ENCODE data around the gene CDC42EP2.

The CDC42EP2 gene

GRCh38 chr11:65314501-65315203 is at the start of gene CDC42EP2:
Gene CDC42EP2 (plus strand): TSS chr11:65314866. CDS start chr11:65320899, 6,033 bp downstream.
- peak; percentile 71 for DNase-seq

GRCh38 chr11:65266210-65266609 is 48.5 kb upstream of the CDC42EP2 start:
- no peak for DNase-seq

- peak; percentile 93 for DNase-seq
These were observed 39.7 kb upstream of the CDC42EP2 start for GRCh38 chr11:65274735-65275682.

- no peak for DNase-seq
These were observed 38.8 kb upstream of the CDC42EP2 start for GRCh38 chr11:65275906-65276305.

GRCh38 chr11:65277631-65278277 is 36.9 kb upstream of the CDC42EP2 start:
- DNase-seq, result no peak

GRCh38 chr11:65278356-65278755 is 36.3 kb upstream of the CDC42EP2 start:
- DNase-seq, result peak; percentile 55

- no peak for DNase-seq
These were observed 35.4 kb upstream of the CDC42EP2 start for GRCh38 chr11:65279279-65279678.

- DNase-seq, result peak; percentile 97
These were observed 34.8 kb upstream of the CDC42EP2 start for GRCh38 chr11:65279741-65280440.

- DNase-seq, result no peak
These were observed 34.0 kb upstream of the CDC42EP2 start for GRCh38 chr11:65280646-65281045.

GRCh38 chr11:65286686-65287085 is 28.0 kb upstream of the CDC42EP2 start:
- DNase-seq, result no peak

GRCh38 chr11:65287601-65288000 is 27.1 kb upstream of the CDC42EP2 start:
- DNase-seq, result no peak

GRCh38 chr11:65288706-65289536 is 25.7 kb upstream of the CDC42EP2 start:
- DNase-seq, result no peak

GRCh38 chr11:65290448-65291165 is 24.1 kb upstream of the CDC42EP2 start:
- DNase-seq, result peak; percentile 97

- DNase-seq, result peak; percentile 72
These were observed 23.1 kb upstream of the CDC42EP2 start for GRCh38 chr11:65291613-65292012.

- DNase-seq, result no peak
These were observed 21.8 kb upstream of the CDC42EP2 start for GRCh38 chr11:65292890-65293289.

- no peak for DNase-seq
These were observed 20.7 kb upstream of the CDC42EP2 start for GRCh38 chr11:65293909-65294381.

GRCh38 chr11:65295001-65295400 is 19.7 kb upstream of the CDC42EP2 start:
- DNase-seq, result no peak

- DNase-seq, result no peak
These were observed 18.9 kb upstream of the CDC42EP2 start for GRCh38 chr11:65295571-65296341.

GRCh38 chr11:65297026-65297672 is 17.5 kb upstream of the CDC42EP2 start:
- no peak for DNase-seq

- DNase-seq, result peak; percentile 34
These were observed 16.5 kb upstream of the CDC42EP2 start for GRCh38 chr11:65298131-65298535.
